ENCODE measurements around the gene C1orf35. TPM values are rescaled to one million over a fixed set of nuclear protein-coding genes. Genes with fewer than 3 reads are reported as not detected.

The C1orf35 gene
- total and polyA plus RNA-seq, 4 donors = 4.0 to 7.5 (median 6.4) TPM

DNA sequence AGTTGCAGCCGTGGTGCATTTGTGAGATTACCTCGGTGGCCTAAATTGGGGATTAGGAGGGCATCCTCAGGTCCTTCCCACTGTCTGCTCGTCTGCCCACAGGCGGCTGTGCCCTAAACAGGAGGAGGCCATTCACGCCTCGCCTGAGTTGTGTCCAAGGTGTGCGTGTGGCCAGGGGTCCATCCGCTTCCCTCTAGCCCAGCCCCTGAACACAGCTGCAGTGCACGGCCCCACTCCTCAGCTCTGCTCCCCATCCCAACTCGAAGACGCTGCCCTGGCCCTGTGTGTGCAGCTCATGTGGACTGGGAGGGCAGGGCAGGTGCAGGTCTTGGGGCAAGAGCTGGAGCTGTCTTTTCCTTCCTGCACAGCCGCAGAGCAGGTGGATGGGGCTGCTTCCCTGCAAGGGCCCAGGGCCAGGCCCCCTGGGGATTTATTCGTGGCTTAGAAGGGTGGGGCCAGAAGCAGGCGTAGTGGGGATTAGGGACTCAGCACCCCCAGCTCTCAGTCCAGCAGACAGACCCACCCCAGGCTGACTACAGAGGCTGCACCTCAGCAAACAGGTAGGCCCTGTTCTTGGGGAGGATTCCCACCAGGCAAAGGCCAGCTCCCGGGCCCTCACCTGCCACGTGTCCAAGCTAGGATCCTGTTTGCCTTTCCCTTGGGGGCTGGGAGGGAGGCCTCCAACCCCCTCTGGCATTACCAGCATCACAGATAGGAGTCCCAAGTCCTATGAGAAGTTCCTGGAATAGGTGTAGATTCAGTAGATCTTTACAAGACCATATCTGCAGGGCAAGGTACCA, 41.3 kb upstream of the C1orf35 start:
- no peaks in the 10 kb centered on the region for H3K27me3 ChIP-seq (ENCODE audit: control insufficient read depth in 4 of 4, insufficient read depth in 4 of 4, low read length in 3 of 4)
- peaks cover 17 to 29% (median 23%) of the 10 kb centered on the region in 4 donors for H3K4me1 ChIP-seq (ENCODE audit: control insufficient read depth in 4 of 4, insufficient read depth in 4 of 4, low read length in 3 of 4)
- no peak overlapping the region for H3K27ac ChIP-seq (ENCODE audit: low read depth in 1 of 2, low read length in 2 of 2)
- TF ChIP-seq HNF4A (conservative IDR thresholded peaks at IDR 0.05) (no peak), HNF4G (IDR thresholded peaks at IDR 0.05) (no peak), RXRA (IDR thresholded peaks at IDR 0.05) (no peak), JUND (IDR thresholded peaks at IDR 0.05) (no peak), FOXA1 (IDR thresholded peaks at IDR 0.05) (no peak), MAX (IDR thresholded peaks at IDR 0.05) (no peak), RAD21 (IDR thresholded peaks at IDR 0.05) (no peak), NR2F2 (IDR thresholded peaks at IDR 0.05) (no peak), EGR1 (IDR thresholded peaks at IDR 0.05; ENCODE audit: low read depth in 2 of 2) (no peak)
- WGBS = 91% methylated on average over 16 of the region's 16 CpGs
- no peak overlapping the region for H3K9ac ChIP-seq (ENCODE audit: low read depth in 1 of 2, low read length in 2 of 2)
- no peak overlapping the region for H3K4me3 ChIP-seq (ENCODE audit: low read depth in 1 of 3, low read length in 3 of 3)
- peaks cover 0 to 24% (median 10%) of the 10 kb centered on the region in 4 donors for H3K36me3 ChIP-seq (ENCODE audit: control insufficient read depth in 4 of 4, insufficient read depth in 3 of 4, low read depth in 1 of 4, low read length in 3 of 4)
- DNase-seq (ENCODE audit: low spot score) = peak; percentile 40
- no peaks in the 10 kb centered on the region for H3K9me3 ChIP-seq (ENCODE audit: control insufficient read depth in 4 of 4, low read length in 3 of 4)

DNA sequence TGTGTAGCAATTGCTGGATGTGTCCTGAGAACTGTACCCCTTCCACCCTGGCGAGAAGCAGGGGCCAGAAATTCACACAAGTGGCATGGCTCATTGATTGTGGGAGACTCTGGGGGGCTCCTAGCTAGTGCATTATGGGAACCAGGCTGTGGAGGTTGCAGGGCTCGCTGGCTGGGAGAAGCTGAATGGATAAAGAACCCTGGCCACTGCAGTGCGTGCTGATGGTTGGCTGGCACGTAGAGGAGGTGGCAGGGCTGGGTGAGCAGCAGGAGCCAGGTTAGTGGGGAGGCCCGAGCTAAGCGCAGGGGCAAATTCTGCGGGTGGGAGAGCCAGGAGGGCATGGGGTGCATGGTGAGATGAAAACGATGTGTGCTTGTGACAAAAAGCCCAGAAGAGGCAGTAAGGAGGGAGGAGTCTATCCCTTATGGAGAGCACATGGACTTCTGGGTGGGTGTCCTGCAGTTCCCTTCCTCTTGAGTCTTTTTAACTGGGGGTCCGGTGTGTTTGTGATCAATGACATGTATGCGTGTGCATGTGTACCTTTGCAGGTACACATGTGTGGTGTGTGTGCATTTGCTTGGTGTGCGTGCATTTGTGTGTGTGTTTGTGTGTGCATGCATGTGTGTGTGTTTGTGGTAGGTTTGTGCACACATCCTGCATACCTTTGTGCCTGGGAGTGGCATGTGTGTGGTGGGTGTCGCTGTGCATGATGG, 40.5 kb upstream of the C1orf35 start:
- WGBS = 95% methylated on average over 12 of the region's 12 CpGs
- Histone ChIP-seq H3K4me3 (ENCODE audit: low read depth in 1 of 3, low read length in 3 of 3) (no peak overlapping the region), H3K4me1 (ENCODE audit: control insufficient read depth in 4 of 4, insufficient read depth in 4 of 4, low read length in 3 of 4) (peaks cover 17 to 30% (median 23%) of the 10 kb centered on the region in 4 donors), H3K27me3 (ENCODE audit: control insufficient read depth in 4 of 4, insufficient read depth in 4 of 4, low read length in 3 of 4) (no peaks in the 10 kb centered on the region), H3K27ac (ENCODE audit: low read depth in 1 of 2, low read length in 2 of 2) (no peak overlapping the region), H3K9ac (ENCODE audit: low read depth in 1 of 2, low read length in 2 of 2) (no peak overlapping the region), H3K36me3 (ENCODE audit: control insufficient read depth in 4 of 4, insufficient read depth in 3 of 4, low read depth in 1 of 4, low read length in 3 of 4) (peaks cover 0 to 19% (median 8%) of the 10 kb centered on the region in 4 donors), H3K9me3 (ENCODE audit: control insufficient read depth in 4 of 4, low read length in 3 of 4) (no peaks in the 10 kb centered on the region)
- no peak for DNase-seq (ENCODE audit: low spot score)
- TF ChIP-seq, protein P1, sequence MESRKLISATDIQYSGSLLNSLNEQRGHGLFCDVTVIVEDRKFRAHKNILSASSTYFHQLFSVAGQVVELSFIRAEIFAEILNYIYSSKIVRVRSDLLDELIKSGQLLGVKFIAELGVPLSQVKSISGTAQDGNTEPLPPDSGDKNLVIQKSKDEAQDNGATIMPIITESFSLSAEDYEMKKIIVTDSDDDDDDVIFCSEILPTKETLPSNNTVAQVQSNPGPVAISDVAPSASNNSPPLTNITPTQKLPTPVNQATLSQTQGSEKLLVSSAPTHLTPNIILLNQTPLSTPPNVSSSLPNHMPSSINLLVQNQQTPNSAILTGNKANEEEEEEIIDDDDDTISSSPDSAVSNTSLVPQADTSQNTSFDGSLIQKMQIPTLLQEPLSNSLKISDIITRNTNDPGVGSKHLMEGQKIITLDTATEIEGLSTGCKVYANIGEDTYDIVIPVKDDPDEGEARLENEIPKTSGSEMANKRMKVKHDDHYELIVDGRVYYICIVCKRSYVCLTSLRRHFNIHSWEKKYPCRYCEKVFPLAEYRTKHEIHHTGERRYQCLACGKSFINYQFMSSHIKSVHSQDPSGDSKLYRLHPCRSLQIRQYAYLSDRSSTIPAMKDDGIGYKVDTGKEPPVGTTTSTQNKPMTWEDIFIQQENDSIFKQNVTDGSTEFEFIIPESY (IDR thresholded peaks at IDR 0.05) = no peak
- TF ChIP-seq FOXA1 (IDR thresholded peaks at IDR 0.05) (no peak), JUND (IDR thresholded peaks at IDR 0.05) (no peak), FOXA2 (IDR thresholded peaks at IDR 0.05) (no peak), HNF4G (IDR thresholded peaks at IDR 0.05) (no peak), NR2F2 (IDR thresholded peaks at IDR 0.05) (no peak), EGR1 (IDR thresholded peaks at IDR 0.05; ENCODE audit: low read depth in 2 of 2) (no peak), ATF3 (IDR thresholded peaks at IDR 0.05) (no peak), HNF4A (conservative IDR thresholded peaks at IDR 0.05) (no peak), RXRA (IDR thresholded peaks at IDR 0.05) (no peak), YY1 (IDR thresholded peaks at IDR 0.05) (no peak)
- TF ChIP-seq, protein P2, sequence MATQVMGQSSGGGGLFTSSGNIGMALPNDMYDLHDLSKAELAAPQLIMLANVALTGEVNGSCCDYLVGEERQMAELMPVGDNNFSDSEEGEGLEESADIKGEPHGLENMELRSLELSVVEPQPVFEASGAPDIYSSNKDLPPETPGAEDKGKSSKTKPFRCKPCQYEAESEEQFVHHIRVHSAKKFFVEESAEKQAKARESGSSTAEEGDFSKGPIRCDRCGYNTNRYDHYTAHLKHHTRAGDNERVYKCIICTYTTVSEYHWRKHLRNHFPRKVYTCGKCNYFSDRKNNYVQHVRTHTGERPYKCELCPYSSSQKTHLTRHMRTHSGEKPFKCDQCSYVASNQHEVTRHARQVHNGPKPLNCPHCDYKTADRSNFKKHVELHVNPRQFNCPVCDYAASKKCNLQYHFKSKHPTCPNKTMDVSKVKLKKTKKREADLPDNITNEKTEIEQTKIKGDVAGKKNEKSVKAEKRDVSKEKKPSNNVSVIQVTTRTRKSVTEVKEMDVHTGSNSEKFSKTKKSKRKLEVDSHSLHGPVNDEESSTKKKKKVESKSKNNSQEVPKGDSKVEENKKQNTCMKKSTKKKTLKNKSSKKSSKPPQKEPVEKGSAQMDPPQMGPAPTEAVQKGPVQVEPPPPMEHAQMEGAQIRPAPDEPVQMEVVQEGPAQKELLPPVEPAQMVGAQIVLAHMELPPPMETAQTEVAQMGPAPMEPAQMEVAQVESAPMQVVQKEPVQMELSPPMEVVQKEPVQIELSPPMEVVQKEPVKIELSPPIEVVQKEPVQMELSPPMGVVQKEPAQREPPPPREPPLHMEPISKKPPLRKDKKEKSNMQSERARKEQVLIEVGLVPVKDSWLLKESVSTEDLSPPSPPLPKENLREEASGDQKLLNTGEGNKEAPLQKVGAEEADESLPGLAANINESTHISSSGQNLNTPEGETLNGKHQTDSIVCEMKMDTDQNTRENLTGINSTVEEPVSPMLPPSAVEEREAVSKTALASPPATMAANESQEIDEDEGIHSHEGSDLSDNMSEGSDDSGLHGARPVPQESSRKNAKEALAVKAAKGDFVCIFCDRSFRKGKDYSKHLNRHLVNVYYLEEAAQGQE (IDR thresholded peaks at IDR 0.05) = no peak
- TF ChIP-seq, protein P3, sequence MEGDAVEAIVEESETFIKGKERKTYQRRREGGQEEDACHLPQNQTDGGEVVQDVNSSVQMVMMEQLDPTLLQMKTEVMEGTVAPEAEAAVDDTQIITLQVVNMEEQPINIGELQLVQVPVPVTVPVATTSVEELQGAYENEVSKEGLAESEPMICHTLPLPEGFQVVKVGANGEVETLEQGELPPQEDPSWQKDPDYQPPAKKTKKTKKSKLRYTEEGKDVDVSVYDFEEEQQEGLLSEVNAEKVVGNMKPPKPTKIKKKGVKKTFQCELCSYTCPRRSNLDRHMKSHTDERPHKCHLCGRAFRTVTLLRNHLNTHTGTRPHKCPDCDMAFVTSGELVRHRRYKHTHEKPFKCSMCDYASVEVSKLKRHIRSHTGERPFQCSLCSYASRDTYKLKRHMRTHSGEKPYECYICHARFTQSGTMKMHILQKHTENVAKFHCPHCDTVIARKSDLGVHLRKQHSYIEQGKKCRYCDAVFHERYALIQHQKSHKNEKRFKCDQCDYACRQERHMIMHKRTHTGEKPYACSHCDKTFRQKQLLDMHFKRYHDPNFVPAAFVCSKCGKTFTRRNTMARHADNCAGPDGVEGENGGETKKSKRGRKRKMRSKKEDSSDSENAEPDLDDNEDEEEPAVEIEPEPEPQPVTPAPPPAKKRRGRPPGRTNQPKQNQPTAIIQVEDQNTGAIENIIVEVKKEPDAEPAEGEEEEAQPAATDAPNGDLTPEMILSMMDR (IDR thresholded peaks at IDR 0.05; ENCODE audit: low read depth, low read length, missing input control) = no peak

Measured in liver (tissue), 9 donors.